ENCODE results near the gene DOCK7.
A peak's percentile ranks its signal among the peaks of the same experiment; 100 is the strongest.

The DOCK7 gene

DNA sequence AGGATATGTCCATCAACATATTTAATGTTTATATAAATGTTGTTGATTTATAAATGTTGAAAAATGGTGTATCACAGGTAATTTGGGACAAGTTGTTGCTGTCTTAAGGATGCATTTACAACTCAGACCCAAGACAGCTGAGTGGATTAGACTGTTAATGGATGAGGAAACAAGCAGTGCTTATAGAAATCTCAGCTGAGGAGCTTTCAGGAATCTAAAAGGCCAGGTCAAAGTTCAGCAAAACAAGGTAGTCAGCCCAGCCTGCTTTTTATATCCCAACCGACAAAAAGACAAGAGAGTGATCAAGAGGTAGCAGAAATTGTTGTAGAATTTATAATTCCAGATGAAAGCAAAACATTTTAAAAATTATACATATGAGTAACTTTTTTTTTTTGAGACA, 268.0 kb downstream of the DOCK7 start:
- DNase-seq (ENCODE audit: low spot score) = no peak

DNA sequence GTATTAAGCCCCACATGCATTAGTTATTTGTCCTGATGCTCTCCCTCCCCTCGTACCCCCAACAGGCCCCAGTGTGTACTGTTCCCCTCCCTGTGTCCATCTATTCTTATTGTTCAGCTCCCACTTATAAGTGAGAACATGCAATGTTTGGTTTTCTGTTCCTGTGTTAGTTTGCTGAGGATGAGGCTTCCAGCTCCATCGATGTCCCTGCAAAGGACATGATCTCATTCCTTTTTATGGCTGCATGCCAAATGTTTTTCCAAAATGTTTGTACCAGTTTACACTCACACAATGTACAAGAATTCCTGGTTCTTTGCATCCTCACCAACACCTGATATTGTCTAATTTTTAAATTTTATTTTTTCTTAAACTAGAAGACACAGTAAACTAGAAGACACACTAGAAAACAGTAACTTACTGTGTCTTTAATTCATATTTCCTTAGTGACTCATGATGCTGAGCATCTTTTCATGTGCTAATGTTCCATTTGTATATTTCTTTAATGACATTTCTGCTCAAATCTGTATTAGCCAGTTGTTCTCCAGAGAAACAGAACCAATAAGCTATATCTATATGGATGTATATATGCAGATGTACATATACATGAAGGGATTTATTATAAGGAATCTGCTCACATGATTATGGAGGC, 270.7 kb downstream of the DOCK7 start:
- DNase-seq (ENCODE audit: low spot score) = no peak

DNA sequence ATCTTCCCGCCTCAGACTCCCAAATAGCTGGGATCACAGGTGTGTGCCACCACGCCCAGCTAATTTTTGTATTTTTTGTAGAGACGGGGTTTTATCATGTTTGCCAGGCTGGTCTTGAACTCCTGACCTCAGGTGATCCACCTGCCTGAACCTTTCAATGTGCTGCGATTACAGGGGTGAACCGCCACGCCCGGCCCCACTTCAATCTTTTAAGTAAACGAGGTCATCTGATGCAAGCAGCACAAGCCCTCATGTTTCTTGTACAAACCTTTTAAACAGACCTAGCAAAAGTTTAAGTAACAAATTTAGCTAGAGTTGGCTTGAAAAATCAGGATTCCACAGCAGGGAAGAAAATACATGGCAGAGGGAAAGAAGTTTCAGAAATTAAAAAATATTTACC, 272.5 kb downstream of the DOCK7 start:
- DNase-seq (ENCODE audit: low spot score) = no peak

DNA sequence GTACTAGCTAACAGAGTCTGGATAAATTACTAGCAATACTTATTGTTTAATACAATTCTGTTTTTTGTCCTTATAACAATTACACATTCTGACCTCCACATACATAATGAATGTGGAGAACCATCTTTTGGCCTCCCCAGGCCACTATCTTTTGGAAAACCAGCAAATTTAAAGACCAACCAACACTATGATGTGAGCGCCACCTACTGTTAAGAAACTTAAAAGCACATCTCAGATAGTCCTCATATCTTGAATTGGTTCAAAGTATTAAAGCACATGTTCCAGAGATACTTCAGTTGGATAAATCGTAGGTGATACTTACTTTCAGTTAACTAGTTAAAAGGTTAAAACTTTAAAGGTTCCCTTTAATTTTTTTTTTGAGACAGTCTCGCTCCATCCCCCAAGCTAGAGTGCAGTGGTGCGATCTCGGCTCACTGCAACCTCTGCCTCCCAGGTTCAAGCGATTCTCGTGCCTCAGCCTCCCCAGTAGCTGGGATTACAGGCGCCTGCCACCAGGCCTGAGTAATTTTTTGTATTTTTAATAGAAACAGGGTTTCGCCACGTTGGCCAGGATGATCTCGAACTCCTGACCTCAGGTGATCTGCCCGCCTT, 280.7 kb downstream of the DOCK7 start:
- DNase-seq (ENCODE audit: low spot score) = peak; percentile 64

DNA sequence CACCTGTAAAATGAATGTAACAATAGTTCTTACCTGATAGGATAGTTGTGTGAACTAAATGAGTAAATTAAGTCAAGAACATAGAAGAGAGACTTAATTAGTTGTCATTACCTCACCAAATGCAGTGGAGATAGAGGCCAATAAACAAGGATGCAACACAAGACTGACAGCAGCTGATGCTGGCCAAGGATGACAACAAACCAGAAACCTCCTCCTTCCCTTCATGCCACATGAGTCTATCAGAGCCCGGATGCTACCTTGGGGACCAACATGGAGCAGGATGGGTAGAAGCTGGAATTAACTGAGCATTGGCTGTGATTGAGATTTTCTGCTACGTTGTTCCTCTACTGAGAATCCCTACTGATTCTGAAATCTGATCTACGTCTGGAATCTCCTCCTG, 281.6 kb downstream of the DOCK7 start:
- DNase-seq (ENCODE audit: low spot score) = no peak

DNA sequence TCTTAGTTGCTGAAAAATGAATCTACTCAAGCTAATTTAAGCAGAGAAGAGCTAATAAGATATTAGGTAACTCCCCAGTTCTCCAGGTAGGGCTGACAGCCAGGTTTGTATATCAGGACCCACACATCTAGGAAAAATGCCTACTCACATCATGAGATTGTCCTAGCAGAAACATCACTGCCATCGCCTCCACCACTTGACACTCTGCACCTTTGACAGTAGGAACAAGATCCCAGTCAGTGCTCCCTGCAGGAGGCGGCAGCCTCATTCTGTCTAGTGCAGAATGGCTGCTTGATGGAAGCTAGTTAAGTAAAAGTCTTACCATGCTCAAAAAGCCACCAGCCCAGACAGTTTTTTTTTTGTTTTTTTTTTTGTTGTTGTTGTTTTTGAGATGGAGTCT, 282.9 kb downstream of the DOCK7 start:
- DNase-seq (ENCODE audit: low spot score) = no peak

Small RNAs within 50 kb of the gene (small RNA-seq; reads per million reads assigned to genes)
- gene AL451044.1 = 0 reads per million in 2 experiments
